H1 (cell line): ENCODE results near the gene CHPF2. TPM values are rescaled to one million over a fixed set of nuclear protein-coding genes. Genes with fewer than 3 reads are reported as not detected.

Experiments used
- BCL11A ChIP-seq, 2 experiments: IDR thresholded peaks; one replicate each; pipeline ENCODE4 v1.6.1; 2011; ENCODE audit warnings: low read depth in 2 of 2, low read length in 2 of 2, mild to moderate bottlenecking in 2 of 2
- CHD7 ChIP-seq: fragments of 300-600 bp; sonication (generic); IDR thresholded peaks from 2 replicates; pipeline ENCODE4 v1.7.1; 2012; ENCODE audit warnings: low read length, moderate library complexity, mild to moderate bottlenecking, inconsistent platforms; ENCODE audit not compliant: insufficient replicate concordance
- CTBP2 ChIP-seq: IDR thresholded peaks from 2 replicates; pipeline ENCODE4 v1.7.0; 2011; ENCODE audit warnings: borderline replicate concordance, mild to moderate bottlenecking, moderate library complexity, mixed read lengths, low read length; ENCODE audit not compliant: insufficient read depth, insufficient read length
- PHF8 ChIP-seq: fragments of 200-600 bp; sonication (generic); conservative IDR thresholded peaks from 2 replicates; pipeline ENCODE4 v1.7.1; 2012; ENCODE audit warnings: low read depth, mild to moderate bottlenecking, inconsistent platforms, low read length, moderate library complexity
- TBP ChIP-seq: IDR thresholded peaks from 2 replicates; pipeline ENCODE4 v1.6.1; 2011; ENCODE audit warnings: low read depth, low read length, improper control_type of control experiment
- YY1 ChIP-seq: IDR thresholded peaks from 2 replicates; pipeline ENCODE4 v1.6.1; 2011; ENCODE audit warnings: low read depth, mild to moderate bottlenecking, low read length
- polyA plus RNA-seq, 7 experiments: library from polyadenylated mRNA; depleted of rRNA in 3 of 7; stranded (reverse) in 5 of 7; unstranded in 2 of 7; fragments of >200 nt in 5 of 7; fragments of 200-250 nt in 2 of 7; gene quantifications; 1 replicate in 5 of 7; 2 replicates in 1 of 7; 4 replicates in 1 of 7; pipeline versions ENCODE4 v1.2.1 to v1.2.3, GENCODE V29; 2011 to 2013; ENCODE audit warnings: missing spikeins in 2 of 7, mixed read lengths in 2 of 7
- total RNA-seq: library from RNA; stranded (reverse); fragmentation: NEBNext Ultra II Directional; extraction: Animal tissue kit (Norgen Biotek cat#: 25700); gene quantifications from 2 replicates; pipeline ENCODE4 v1.2.1, GENCODE V29; 2021

Gene CHPF2
- total and polyA plus RNA-seq, 2 of the 8 experiments (the other 6 are each of a cell fraction or from before 2014, with no cell fraction given) = 14.4 to 20.6 TPM

- TF ChIP-seq PHF8 (no peak), CTBP2 (no peak), TBP (no peak), BCL11A (IDR thresholded peaks at IDR 0.05; ENCODE audit: low read depth in 2 of 2, low read length in 2 of 2) (no peak), CHD7 (no peak), YY1 (no peak)
- TF ChIP-seq, all 59 proteins: peak for 0
These were observed 33.1 kb upstream of the CHPF2 start (continued) for GRCh38 chr7:151198945-151199848.
